ENCODE measurements around the gene RBM12. TPM values are rescaled to one million over a fixed set of nuclear protein-coding genes. Genes with fewer than 3 reads are reported as not detected.

RBM12 gene
- total RNA-seq, 2 experiments from 2014 or later = 110 to 114 TPM

DNA sequence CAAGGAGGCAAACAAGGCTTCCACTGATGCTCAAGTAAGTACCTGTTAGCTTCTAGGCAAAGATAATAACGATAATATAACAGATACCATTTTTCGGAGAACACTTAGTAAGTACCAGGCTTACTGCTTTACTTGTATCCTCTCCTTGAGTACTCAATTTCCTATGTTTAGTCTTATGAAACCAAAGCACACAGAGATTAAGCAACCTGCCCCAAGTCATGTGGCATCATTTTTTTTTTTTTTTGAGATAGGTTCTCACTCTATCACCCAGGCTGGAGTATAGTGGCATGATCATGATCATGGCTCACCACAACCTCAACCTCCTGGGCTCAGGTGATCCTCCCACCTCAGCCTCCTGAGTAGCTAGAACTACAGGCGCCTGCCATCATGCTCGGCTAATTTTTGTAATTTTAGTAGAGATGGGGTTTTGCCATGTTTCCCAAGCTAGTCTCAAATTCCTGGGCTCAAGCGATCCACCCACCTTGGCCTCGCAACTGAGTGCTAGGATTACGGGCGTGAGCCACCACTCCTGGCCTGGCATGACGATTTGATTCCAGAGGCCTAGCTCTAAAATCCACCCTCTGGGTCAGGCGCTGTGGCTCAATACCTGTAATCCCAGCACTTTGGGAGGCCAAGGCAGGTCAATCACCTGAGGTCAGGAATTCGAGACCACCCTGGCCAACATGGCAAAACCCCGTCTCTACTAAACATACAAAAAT, 35.1 kb downstream of the RBM12 start:
- Mint-ChIP-seq H3K27ac (no peak overlapping the region), H3K36me3 (peaks cover 28% of the 10 kb centered on the region), H3K9me3 (no peaks in the 10 kb centered on the region), H3K4me1 (ENCODE audit: low read depth) (no peaks in the 10 kb centered on the region), H3K27me3 (no peaks in the 10 kb centered on the region), H3K4me3 (no peak overlapping the region)
- no peak for DNase-seq
- POLR2A ChIA-PET = no interaction called here
- intact Hi-C loops (cut with micrococcal nuclease) = no loop called here
- CTCF ChIA-PET = interaction anchor here (1.1 kb wide), 1 partner anchor 24 kb away, joined by 3 read pairs; no protein-coding TSS in a partner anchor

DNA sequence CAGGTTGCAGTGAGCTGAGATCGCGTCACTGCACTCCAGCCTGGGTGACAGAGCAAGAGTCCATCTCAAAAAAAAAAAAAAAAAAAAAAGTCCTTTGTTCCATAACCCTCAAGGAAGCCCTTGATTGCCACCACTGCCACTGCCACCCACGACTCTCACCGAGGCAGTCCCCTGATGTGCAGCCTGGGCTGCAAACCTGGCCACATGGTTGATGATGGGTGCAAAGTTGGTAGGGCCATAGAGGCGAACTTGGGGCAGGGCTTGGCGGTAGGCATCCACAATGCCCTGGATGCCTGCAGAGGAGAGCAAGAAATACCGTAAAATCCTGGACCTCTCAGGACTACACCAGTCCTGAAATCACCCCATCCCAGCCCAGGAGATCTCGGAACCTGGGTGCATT, 37.6 kb downstream of the RBM12 start:
- Mint-ChIP-seq H3K36me3 (peaks cover 28% of the 10 kb centered on the region), H3K9me3 (no peaks in the 10 kb centered on the region), H3K27me3 (no peaks in the 10 kb centered on the region), H3K27ac (no peak overlapping the region), H3K4me3 (no peak overlapping the region), H3K4me1 (ENCODE audit: low read depth) (no peaks in the 10 kb centered on the region)
- no peak for DNase-seq
- CTCF ChIA-PET = no interaction called here
- POLR2A ChIA-PET = interaction anchor here (0.6 kb wide), 1 partner anchor 70 kb away, joined by 3 read pairs; no protein-coding TSS in a partner anchor
- intact Hi-C loops (cut with micrococcal nuclease) = no loop called here

DNA sequence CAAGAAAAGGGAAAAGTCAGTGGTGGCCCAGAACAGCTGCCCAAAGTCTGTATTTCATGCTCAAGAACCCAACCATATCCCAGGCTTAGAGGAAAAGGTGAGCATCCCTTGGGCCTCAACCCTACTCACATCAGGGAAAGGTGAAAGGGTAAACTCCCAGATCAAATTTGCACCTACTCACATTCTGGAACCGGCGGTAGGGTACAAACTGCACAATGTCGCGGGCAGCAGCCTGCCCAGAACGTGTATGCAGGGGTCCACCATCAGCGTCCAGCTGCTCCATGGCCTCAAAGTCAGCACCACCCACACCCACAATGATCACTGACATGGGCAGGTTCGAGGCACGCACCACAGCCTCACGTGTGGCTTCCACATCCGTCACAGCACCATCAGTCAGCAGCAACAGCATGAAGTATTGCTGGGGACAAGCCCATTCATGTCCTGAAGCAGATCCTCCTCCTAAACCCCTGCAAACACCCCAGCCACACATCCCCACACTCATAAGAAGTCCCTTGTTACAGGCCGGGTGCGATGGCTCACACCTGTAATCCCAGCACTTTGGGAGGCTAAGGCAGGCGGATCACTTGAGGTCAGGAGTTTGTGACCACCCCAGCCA, 38.2 kb downstream of the RBM12 start:
- Mint-ChIP-seq H3K36me3 (peaks cover 29% of the 10 kb centered on the region), H3K4me3 (no peak overlapping the region), H3K4me1 (ENCODE audit: low read depth) (peaks cover under 1% of the 10 kb centered on the region), H3K27me3 (no peaks in the 10 kb centered on the region), H3K27ac (peak overlapping the region; percentile 49), H3K9me3 (no peaks in the 10 kb centered on the region)
- CTCF ChIA-PET = no interaction called here
- POLR2A ChIA-PET = interaction anchor here (0.6 kb wide), 1 partner anchor 71 kb away, joined by 3 read pairs; no protein-coding TSS in a partner anchor
- DNase-seq = no peak
- intact Hi-C loops (cut with micrococcal nuclease) = no loop called here

DNA sequence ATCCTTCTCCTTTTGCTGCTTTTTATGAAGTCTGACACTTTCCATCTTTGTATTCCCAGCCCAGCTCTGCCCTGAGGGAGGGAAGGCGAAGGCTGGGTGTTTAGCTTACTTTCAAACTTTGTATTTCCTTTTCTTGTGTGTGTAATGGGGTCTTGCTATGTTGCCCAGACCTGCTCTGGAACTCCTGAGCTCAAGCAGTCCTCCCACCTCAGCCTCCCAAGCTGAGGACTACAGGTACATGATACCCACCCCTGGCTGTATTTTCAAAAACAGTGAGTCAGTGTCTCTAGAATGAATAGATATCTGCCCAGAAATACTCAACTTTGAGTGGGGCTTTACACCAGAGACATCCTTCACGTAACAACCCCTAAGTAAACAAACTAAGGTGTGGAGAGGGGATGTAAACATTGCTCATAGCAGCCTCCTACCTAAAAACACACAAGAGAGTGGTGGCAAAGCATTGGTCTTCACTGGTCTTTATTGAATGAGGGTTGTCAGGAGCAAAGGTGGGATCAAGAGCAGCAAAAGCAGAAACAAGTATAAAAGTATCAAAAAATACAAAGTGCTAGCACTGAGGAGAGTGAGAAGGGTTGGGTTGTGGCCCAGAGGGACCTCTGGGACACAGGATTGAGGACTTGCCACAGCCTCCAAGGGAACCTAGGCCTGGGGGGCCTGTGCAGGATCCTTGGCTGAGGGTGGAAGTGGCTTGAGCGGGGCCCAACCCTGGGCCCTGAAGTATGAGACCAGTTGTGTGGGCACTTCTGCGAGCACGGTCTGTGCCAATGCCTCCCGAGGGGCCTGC, 38.9 kb downstream of the RBM12 start:
- no peaks in the 10 kb centered on the region for H3K27me3 Mint-ChIP-seq
- H3K36me3 Mint-ChIP-seq = peaks cover 30% of the 10 kb centered on the region
- H3K4me1 Mint-ChIP-seq (ENCODE audit: low read depth) = peaks cover 6% of the 10 kb centered on the region
- ChIA-PET POLR2A (no interaction called here), CTCF (no interaction called here)
- peak overlapping the region; percentile 25 for H3K27ac Mint-ChIP-seq
- H3K9me3 Mint-ChIP-seq = no peaks in the 10 kb centered on the region
- intact Hi-C loops (cut with micrococcal nuclease) = no loop called here
- DNase-seq = no peak
- no peak overlapping the region for H3K4me3 Mint-ChIP-seq

DNA sequence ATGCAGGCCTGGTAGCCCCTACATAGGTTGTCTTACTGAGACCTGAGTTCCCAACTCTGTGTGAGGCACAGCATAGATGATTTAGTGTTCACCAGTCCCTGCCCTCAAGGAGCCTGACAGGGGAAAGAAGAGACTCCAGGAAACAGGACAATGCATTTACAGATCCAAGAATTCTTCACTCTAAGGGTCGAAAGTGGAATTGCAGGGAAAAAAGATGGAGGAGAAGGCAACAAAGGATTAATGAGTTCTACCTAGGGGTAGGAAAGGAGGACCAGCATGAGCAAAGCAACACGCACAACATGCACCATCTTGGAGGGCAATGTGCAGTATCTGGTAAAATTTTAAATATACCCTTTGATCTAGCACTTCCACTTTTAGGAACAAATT, 43.1 kb downstream of the RBM12 start:
- no peak overlapping the region for H3K27ac Mint-ChIP-seq

DNA sequence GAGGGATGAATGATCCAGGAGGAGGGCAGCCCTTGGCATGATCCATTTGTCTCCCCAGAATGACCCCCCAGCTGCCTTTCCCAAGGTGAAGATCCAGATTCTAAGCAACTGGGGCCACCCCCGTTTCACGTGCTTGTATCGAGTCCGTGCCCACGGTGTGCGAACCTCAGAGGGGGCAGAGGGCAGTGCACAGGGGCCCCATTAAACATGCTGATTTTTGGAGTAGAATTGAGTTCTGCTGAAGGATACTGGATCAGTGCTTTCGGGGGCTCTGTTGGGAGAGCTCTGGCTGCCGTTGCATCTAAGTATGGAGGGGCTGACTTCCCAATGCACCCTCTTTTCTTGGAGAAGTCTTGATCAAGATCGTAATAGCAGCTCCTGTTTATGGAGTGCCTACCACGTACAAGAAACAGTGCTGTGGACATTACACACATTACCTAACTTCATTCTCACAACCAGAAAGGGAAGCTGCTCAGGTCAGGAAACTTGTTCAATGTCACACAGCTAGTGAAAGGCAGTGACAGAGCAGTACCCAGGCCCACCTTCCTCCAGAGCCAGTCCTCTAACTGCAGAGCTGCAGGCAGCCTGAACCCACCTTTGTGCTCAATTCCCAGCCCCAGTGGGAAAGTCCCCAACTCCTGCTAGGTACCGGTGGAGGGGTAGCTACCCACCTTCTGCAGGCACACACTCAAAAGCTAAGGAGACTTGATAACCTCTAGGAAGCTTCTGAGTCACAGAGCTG, 43.7 kb downstream of the RBM12 start:
- Mint-ChIP-seq H3K9me3 (no peaks in the 10 kb centered on the region), H3K4me1 (ENCODE audit: low read depth) (peaks cover 39% of the 10 kb centered on the region), H3K27ac (no peak overlapping the region), H3K4me3 (no peak overlapping the region), H3K27me3 (peaks cover 2% of the 10 kb centered on the region), H3K36me3 (peaks cover 9% of the 10 kb centered on the region)
- intact Hi-C loops (cut with micrococcal nuclease) = no loop called here
- ChIA-PET CTCF (interaction anchor here (0.9 to 6.8 kb wide), 2 partner anchors 20 to 41 kb away, joined by 3 to 70 read pairs; partner anchors contain the start of genes CPNE1 and RBM12), POLR2A (interaction anchor here (2.7 to 6.8 kb wide), 2 partner anchors 41 to 122 kb away, joined by 16 to 93 read pairs; partner anchors contain the start of genes CPNE1, RBM12 and RBM39)
- DNase-seq = no peak

More for the DNA sequence above, 43.1 kb downstream of the RBM12 start:
- peaks cover 39% of the 10 kb centered on the region for H3K4me1 Mint-ChIP-seq (ENCODE audit: low read depth)
- peaks cover 2% of the 10 kb centered on the region for H3K27me3 Mint-ChIP-seq
- peaks cover 12% of the 10 kb centered on the region for H3K36me3 Mint-ChIP-seq
- H3K4me3 Mint-ChIP-seq = no peak overlapping the region
- CTCF ChIA-PET = interaction anchor here (0.9 to 6.8 kb wide), 2 partner anchors 20 to 40 kb away, joined by 3 to 70 read pairs; partner anchors contain the start of genes CPNE1 and RBM12
- intact Hi-C loops (cut with micrococcal nuclease) = no loop called here
- no peaks in the 10 kb centered on the region for H3K9me3 Mint-ChIP-seq
- POLR2A ChIA-PET = interaction anchor here (6.8 kb wide), 1 partner anchor 40 kb away, joined by 93 read pairs; the partner anchor contains the start of genes CPNE1 and RBM12
- DNase-seq = no peak

DNA sequence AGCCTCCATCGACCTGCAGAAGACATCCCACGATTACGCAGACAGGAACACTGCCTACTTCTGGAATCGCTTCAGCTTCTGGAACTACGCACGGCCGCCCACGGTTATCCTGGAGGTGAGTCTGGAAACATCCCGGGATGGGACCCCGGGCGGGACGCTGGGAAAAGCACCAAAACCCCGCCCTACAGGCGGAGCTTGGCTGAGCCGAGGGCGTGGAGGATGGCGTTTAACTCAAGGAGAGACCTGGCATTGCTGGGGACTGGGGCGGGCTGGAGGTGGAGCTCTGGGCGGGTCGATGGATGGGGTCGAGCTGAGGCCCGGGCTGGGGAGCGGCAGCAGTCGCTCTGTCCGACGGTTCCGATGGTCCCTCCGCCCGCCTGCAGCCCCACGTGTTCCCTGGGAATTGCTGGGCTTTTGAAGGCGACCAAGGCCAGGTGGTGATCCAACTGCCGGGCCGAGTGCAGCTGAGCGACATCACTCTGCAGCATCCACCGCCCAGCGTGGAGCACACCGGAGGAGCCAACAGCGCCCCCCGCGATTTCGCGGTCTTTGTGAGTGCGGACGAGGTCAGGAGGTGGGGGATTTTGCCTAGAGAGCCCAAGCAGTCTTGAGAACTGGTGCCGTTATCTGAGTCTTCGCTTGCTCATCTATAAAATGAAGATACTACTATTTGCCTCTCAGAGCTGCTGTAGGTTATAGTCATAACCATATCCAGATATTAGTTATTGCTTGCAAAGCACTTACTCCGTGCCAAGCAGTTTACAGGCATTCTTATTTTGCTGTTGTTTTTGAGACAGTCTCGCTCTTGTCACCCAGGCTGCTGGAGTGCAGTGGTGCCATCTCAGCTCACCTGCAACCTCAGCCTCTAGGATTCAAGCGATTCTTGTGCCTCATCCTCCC, 45.3 kb downstream of the RBM12 start:
- Mint-ChIP-seq H3K4me3 (peak overlapping the region; percentile 83), H3K27ac (peak overlapping the region; percentile 90), H3K9me3 (no peaks in the 10 kb centered on the region), H3K27me3 (peaks cover 2% of the 10 kb centered on the region), H3K4me1 (ENCODE audit: low read depth) (peaks cover 45% of the 10 kb centered on the region), H3K36me3 (peaks cover 2% of the 10 kb centered on the region)
- ChIA-PET CTCF (interaction anchor here (0.7 to 6.8 kb wide), 15 partner anchors 8 to 335 kb away, joined by 3 to 70 read pairs (median 4); partner anchors contain the start of genes CPNE1, RBM12, RBM39 and SCAND1), POLR2A (interaction anchor here (1.1 to 6.8 kb wide), 4 partner anchors 43 to 334 kb away, joined by 4 to 93 read pairs (median 10); partner anchors contain the start of genes CPNE1, PHF20, RBM12 and RBM39)
- DNase-seq = peak; percentile 94
- intact Hi-C loops (cut with micrococcal nuclease) = loop anchor here (1.0 to 10.0 kb wide), 5 partner anchors 41 to 745 kb away; partner anchors contain the start of genes ACSS2, CEP250, GGT7 and RBM39

DNA sequence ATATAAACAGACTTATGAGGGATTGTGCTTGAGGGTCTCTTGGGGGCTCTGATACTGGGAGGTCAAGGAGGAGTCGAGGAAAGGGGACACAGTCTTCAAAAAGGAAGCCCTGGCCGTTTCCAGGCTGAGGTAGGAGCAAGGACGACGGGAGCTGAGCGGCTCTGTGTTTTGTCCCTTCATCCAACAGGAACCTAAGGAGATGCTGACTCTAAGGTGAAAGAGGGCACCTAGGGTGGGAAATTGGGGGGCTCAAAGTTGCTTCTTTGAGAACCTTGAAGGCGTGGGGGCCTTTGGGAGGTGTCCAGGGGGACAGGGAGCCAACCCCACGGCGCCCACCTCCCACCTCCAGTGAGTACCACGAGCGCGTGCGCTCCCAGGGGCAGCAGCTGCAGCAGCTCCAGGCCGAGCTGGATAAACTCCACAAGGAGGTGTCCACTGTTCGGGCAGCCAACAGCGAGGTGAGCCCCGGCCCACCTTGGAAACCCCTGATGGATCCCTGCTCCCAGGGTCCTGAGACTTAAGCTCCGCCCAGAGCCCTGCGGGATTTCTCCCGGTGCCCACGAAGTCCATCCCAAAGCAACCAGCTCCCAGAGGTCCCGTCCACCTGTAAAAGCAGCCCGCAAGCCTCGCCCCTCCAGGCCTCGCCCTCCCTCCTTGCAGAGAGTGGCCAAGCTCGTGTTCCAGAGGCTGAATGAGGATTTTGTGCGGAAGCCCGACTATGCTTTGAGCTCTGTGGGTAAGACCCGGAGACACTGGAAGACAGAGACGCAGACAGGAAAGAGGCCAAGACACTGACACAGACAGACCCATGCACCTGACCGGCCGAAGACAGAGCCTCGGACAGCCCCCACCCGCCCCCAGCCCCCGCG, 46.2 kb downstream of the RBM12 start:
- DNase-seq = peak; percentile 37
- POLR2A ChIA-PET = interaction anchor here (0.6 to 6.8 kb wide), 5 partner anchors 44 to 335 kb away, joined by 3 to 93 read pairs (median 5); partner anchors contain the start of genes CPNE1, PHF20, RBM12 and RBM39
- intact Hi-C loops (cut with micrococcal nuclease) = loop anchor here (1.0 to 10.0 kb wide), 5 partner anchors 42 to 744 kb away; partner anchors contain the start of genes ACSS2, CEP250, GGT7 and RBM39
- peak overlapping the region; percentile 59 for H3K27ac Mint-ChIP-seq
- H3K36me3 Mint-ChIP-seq = peaks cover 2% of the 10 kb centered on the region
- CTCF ChIA-PET = interaction anchor here (0.9 to 6.8 kb wide), 12 partner anchors 9 to 336 kb away, joined by 3 to 70 read pairs (median 3); partner anchors contain the start of genes CPNE1, RBM12, RBM39 and SCAND1
- no peaks in the 10 kb centered on the region for H3K9me3 Mint-ChIP-seq
- peaks cover 2% of the 10 kb centered on the region for H3K27me3 Mint-ChIP-seq
- H3K4me3 Mint-ChIP-seq = peak overlapping the region; percentile 83
- peaks cover 47% of the 10 kb centered on the region for H3K4me1 Mint-ChIP-seq (ENCODE audit: low read depth)

DNA sequence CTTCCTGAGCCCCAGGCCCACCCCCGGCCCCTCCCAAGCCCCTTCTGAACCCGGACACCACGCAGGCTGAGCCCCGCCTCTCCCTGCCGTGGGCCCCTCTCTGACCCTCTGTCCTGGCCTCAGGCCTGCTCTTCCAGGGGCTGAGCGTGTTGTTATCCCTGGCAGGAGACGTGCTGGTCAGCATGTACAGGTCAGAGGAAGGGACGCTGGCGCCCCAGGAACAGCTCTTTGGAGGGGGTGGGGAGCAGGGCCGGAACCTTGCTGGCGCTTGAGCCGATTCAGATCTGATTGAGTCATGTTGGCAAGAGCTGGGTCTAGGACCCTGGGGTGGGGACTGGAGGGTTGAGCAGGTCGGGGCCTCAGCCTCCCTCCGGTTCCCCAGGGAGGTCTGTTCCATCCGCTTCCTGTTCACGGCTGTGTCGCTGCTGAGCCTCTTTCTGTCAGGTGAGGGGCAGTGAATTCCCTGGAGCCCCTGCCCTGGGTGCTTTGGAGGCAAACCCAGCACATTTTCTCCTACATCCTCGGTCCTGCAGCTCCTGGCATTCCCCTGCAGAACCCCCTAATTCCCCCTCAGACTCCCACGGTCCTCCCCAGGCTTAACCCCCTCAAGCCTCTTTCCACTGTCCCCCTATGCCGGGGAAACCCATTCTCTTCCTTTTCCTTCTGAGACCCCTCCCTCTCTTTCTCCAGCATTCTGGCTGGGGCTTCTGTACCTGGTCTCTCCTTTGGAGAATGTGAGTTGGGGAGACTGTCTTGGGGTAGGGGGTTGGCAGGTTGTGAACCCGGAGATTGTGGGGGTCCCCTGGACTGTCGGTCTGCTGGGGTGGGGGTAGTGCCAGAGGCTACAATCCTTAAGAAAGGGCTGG, 47.1 kb downstream of the RBM12 start:
- DNase-seq = peak; percentile 74
- ChIA-PET CTCF (interaction anchor here (0.9 to 6.8 kb wide), 4 partner anchors 16 to 125 kb away, joined by 4 to 70 read pairs (median 10); partner anchors contain the start of genes CPNE1, RBM12 and RBM39), POLR2A (interaction anchor here (0.5 to 6.8 kb wide), 6 partner anchors 13 to 337 kb away, joined by 3 to 93 read pairs (median 8); partner anchors contain the start of genes CPNE1, ERGIC3, RBM12 and RBM39)
- intact Hi-C loops (cut with micrococcal nuclease) = loop anchor here (2.0 to 10.0 kb wide), 3 partner anchors 163 to 743 kb away; partner anchors contain the start of genes ACSS2, CEP250 and GGT7
- H3K27ac Mint-ChIP-seq = peak overlapping the region; percentile 47
- peaks cover 2% of the 10 kb centered on the region for H3K27me3 Mint-ChIP-seq
- peak overlapping the region; percentile 83 for H3K4me3 Mint-ChIP-seq
- H3K4me1 Mint-ChIP-seq (ENCODE audit: low read depth) = peaks cover 47% of the 10 kb centered on the region
- H3K9me3 Mint-ChIP-seq = no peaks in the 10 kb centered on the region
- H3K36me3 Mint-ChIP-seq = peaks cover 2% of the 10 kb centered on the region

All from activated CD4-positive, alpha-beta memory T cell treated with anti-CD3 and anti-CD28 coated beads for 36 hours (primary cell).